Sigmoid colon (tissue), 4 donors: ENCODE data around the gene SLC3A2.

Experiments
- CTCF ChIP-seq, 4 experiments: fragments of 450-650 bp in 3 of 4; fragments of 200-600 bp in 1 of 4; IDR thresholded peaks; one replicate each; pipeline ENCODE4 v1.5.1; 2016 to 2019; ENCODE audit warnings: antibody characterized with exemption in 4 of 4, mild to moderate bottlenecking in 3 of 4, moderate library complexity in 2 of 4
- EP300 ChIP-seq, 4 donors: sonication (generic); formaldehyde crosslinking; IDR thresholded peaks; one replicate each; pipeline ENCODE4 v1.6.1; 2017; ENCODE audit warnings: antibody characterized with exemption in 4 of 4

GRCh38 chr11:62933750-62934495 is 53.2 kb downstream of the SLC3A2 start:
- TF ChIP-seq CTCF (IDR thresholded peaks at IDR 0.05) (no peak), EP300 (IDR thresholded peaks at IDR 0.05) (no peak)
